ENCODE data around the gene VOPP1. TPM values are rescaled to one million over a fixed set of nuclear protein-coding genes. Genes with fewer than 3 reads are reported as not detected.
A peak's percentile ranks its signal among the peaks of the same experiment; 100 is the strongest.

The VOPP1 gene
- total and polyA plus RNA-seq, 9 of the 15 experiments (the other 6 are each of a cell fraction or from before 2014, with no cell fraction given), result 8.2 to 45.8 (median 31.2) TPM

- TF ChIP-seq EWSR1 (IDR thresholded peaks at IDR 0.05; ENCODE audit: borderline replicate concordance, low read depth, partially characterized antibody), result no peak
These were observed 133.4 kb downstream of the VOPP1 start (continued) for GRCh38 chr7:55438757-55439525.

GRCh38 chr7:55438085-55438756 lies 134.1 kb downstream of the VOPP1 start:
- Histone ChIP-seq H3K79me2 (ENCODE audit: control insufficient read depth, insufficient read depth, low read length) (no peaks in the 10 kb centered on the region), H3K4me2 (ENCODE audit: insufficient read depth, low read length) (no peak overlapping the region), H3K27me3 (ENCODE audit: control insufficient read depth in 2 of 2, insufficient read depth in 2 of 2, low read length in 2 of 2) (peaks cover 12 to 42% of the 10 kb centered on the region in 2 experiments; a peak in 4 of 5 replicates), H3K9ac (ENCODE audit: insufficient read depth in 1 of 2, low read depth in 2 of 2, low read length in 2 of 2) (no peak overlapping the region), H3K4me1 (replicated peaks in 1 of 2; ENCODE audit: control insufficient read depth in 2 of 2, insufficient read depth in 2 of 2, low read length in 2 of 2) (no peaks in the 10 kb centered on the region), H3K4me3 (no peak overlapping the region), H3K9me1 (ENCODE audit: control insufficient read depth, insufficient read depth, low read length) (no peaks in the 10 kb centered on the region), H3K36me3 (ENCODE audit: control insufficient read depth, insufficient read depth, low read length) (no peaks in the 10 kb centered on the region), H3K27ac (ENCODE audit: extremely low read depth, low read depth, low read length) (no peak overlapping the region), H4K20me1 (replicated peaks; ENCODE audit: control insufficient read depth, insufficient read depth, low read length) (0 out of 2 replicates have a peak, but pooled peaks cover 6% of the 10 kb centered on the region), H3K9me3 (replicated peaks; ENCODE audit: control insufficient read depth, insufficient read depth, low read depth, low read length) (no peaks in the 10 kb centered on the region), H2AFZ (ENCODE audit: low read depth, low read length) (no peak overlapping the region)
- ChIA-PET CTCF (ENCODE audit: low intra/inter-chr PET ratio) (no interaction called here), POLR2A (interaction anchor here (1.6 kb wide), 1 partner anchor 14 kb away, joined by 3 read pairs; no protein-coding TSS in a partner anchor)
- BruUV-seq (replicated peaks), result no TSS peak
- intact Hi-C loops (cut with micrococcal nuclease), result no loop called here
- FAIRE-seq (no peak), ATAC-seq (no peak), DNase-seq (ENCODE audit: extremely low read depth in 1 of 4, low spot score in 3 of 4) (no peak)
- in situ Hi-C loops (cut with MboI), result no loop called here
- WGBS (ENCODE audit: insufficient coverage, low coverage, missing lambda C conversion rate), result 18% methylated on average over 12 of the region's 13 CpGs
- no peak for TF ChIP-seq ZNF217 (CRISPR knock-in tag; IDR thresholded peaks at IDR 0.05)
- TF ChIP-seq KAT2B (IDR thresholded peaks at IDR 0.05; ENCODE audit: low read depth, low read length), result no peak
- no peak for TF ChIP-seq ZNF561 (CRISPR knock-in tag; conservative IDR thresholded peaks at IDR 0.05)
- peak; percentile 51; the same call in 1 of the 2 replicates for TF ChIP-seq ZNF316 (IDR thresholded peaks at IDR 0.05)
- 0 out of 2 replicates have a peak, but pooled peaks have one; percentile 12 for TF ChIP-seq C11orf30 (IDR thresholded peaks at IDR 0.05; ENCODE audit: low read depth)
- peak; percentile 35 for TF ChIP-seq MAFG (tag; conservative IDR thresholded peaks at IDR 0.05)
- TF ChIP-seq, protein P1, sequence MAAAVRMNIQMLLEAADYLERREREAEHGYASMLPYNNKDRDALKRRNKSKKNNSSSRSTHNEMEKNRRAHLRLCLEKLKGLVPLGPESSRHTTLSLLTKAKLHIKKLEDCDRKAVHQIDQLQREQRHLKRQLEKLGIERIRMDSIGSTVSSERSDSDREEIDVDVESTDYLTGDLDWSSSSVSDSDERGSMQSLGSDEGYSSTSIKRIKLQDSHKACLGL (CRISPR knock-in tag; IDR thresholded peaks at IDR 0.05; ENCODE audit: borderline replicate concordance, poor library complexity, severe bottlenecking), result no peak
- TF ChIP-seq CBX2 (IDR thresholded peaks at IDR 0.05; ENCODE audit: insufficient read depth, low read length, poor library complexity, severe bottlenecking), result no peak
- no peak for TF ChIP-seq ZFP30 (CRISPR knock-in tag; IDR thresholded peaks at IDR 0.05; ENCODE audit: borderline replicate concordance)
- TF ChIP-seq PRMT5 (CRISPR knock-in tag; IDR thresholded peaks at IDR 0.05), result no peak
- TF ChIP-seq U2AF2 (optimal IDR thresholded peaks at IDR 0.05; ENCODE audit: low read depth, low read length), result no peak
- TF ChIP-seq CHD1 (IDR thresholded peaks at IDR 0.05; ENCODE audit: low read length), result no peak
- no peak for TF ChIP-seq ZNF644 (tag; IDR thresholded peaks at IDR 0.05; ENCODE audit: low read depth)
- no peak for TF ChIP-seq PTTG1 (tag; IDR thresholded peaks at IDR 0.05; ENCODE audit: low read depth)
- TF ChIP-seq HES1 (IDR thresholded peaks at IDR 0.05; ENCODE audit: low read depth), result no peak
- TF ChIP-seq SNRNP70 (optimal IDR thresholded peaks at IDR 0.05; ENCODE audit: low read depth, low read length), result no peak
